ENCODE data around the gene FREM3.

FREM3 gene

GRCh38 chr4:143700416-143701352, at the start of gene FREM3:
FREM3 (minus strand) TSS chr4:143700675; CDS start chr4:143700675, 0 bp downstream.
- TF ChIP-seq GATA2 (IDR thresholded peaks at IDR 0.05; ENCODE audit: low read depth, low read length) (no peak), GATA3 (IDR thresholded peaks at IDR 0.05; ENCODE audit: low read depth, low read length) (no peak)

- TF ChIP-seq GATA2 (IDR thresholded peaks at IDR 0.05; ENCODE audit: low read depth, low read length) (no peak), GATA3 (IDR thresholded peaks at IDR 0.05; ENCODE audit: low read depth, low read length) (no peak)
Measured at GRCh38 chr4:143745874-143746273, 45.4 kb upstream of the FREM3 start.

- TF ChIP-seq GATA2 (IDR thresholded peaks at IDR 0.05; ENCODE audit: low read depth, low read length): no peak
- no peak for TF ChIP-seq GATA3 (IDR thresholded peaks at IDR 0.05; ENCODE audit: low read depth, low read length)
Measured at GRCh38 chr4:143743591-143743990, 43.1 kb upstream of the FREM3 start.

GRCh38 chr4:143742834-143743233, 42.4 kb upstream of the FREM3 start:
- TF ChIP-seq GATA3 (IDR thresholded peaks at IDR 0.05; ENCODE audit: low read depth, low read length) (no peak), GATA2 (IDR thresholded peaks at IDR 0.05; ENCODE audit: low read depth, low read length) (no peak)

- TF ChIP-seq GATA2 (IDR thresholded peaks at IDR 0.05; ENCODE audit: low read depth, low read length): no peak
- TF ChIP-seq GATA3 (IDR thresholded peaks at IDR 0.05; ENCODE audit: low read depth, low read length): no peak
Measured at GRCh38 chr4:143736861-143737260, 36.4 kb upstream of the FREM3 start.

- no peak for TF ChIP-seq GATA2 (IDR thresholded peaks at IDR 0.05; ENCODE audit: low read depth, low read length)
- no peak for TF ChIP-seq GATA3 (IDR thresholded peaks at IDR 0.05; ENCODE audit: low read depth, low read length)
Measured at GRCh38 chr4:143728166-143728565, 27.7 kb upstream of the FREM3 start.

- no peak for TF ChIP-seq GATA2 (IDR thresholded peaks at IDR 0.05; ENCODE audit: low read depth, low read length)
Measured at GRCh38 chr4:143726714-143727113, 26.2 kb upstream of the FREM3 start.

GRCh38 chr4:143721317-143721716, 20.8 kb upstream of the FREM3 start:
- TF ChIP-seq GATA2 (IDR thresholded peaks at IDR 0.05; ENCODE audit: low read depth, low read length) (no peak), GATA3 (IDR thresholded peaks at IDR 0.05; ENCODE audit: low read depth, low read length) (no peak)

GRCh38 chr4:143713955-143714625, 13.6 kb upstream of the FREM3 start:
- TF ChIP-seq GATA2 (IDR thresholded peaks at IDR 0.05; ENCODE audit: low read depth, low read length) (no peak), GATA3 (IDR thresholded peaks at IDR 0.05; ENCODE audit: low read depth, low read length) (no peak)

- TF ChIP-seq GATA2 (IDR thresholded peaks at IDR 0.05; ENCODE audit: low read depth, low read length) (no peak), GATA3 (IDR thresholded peaks at IDR 0.05; ENCODE audit: low read depth, low read length) (no peak)
Measured at GRCh38 chr4:143713553-143713952, 13.1 kb upstream of the FREM3 start.

GRCh38 chr4:143712155-143712550, 11.7 kb upstream of the FREM3 start:
- TF ChIP-seq GATA2 (IDR thresholded peaks at IDR 0.05; ENCODE audit: low read depth, low read length) (no peak), GATA3 (IDR thresholded peaks at IDR 0.05; ENCODE audit: low read depth, low read length) (no peak)

GRCh38 chr4:143711543-143712154, 11.2 kb upstream of the FREM3 start:
- TF ChIP-seq GATA2 (IDR thresholded peaks at IDR 0.05; ENCODE audit: low read depth, low read length) (no peak), GATA3 (IDR thresholded peaks at IDR 0.05; ENCODE audit: low read depth, low read length) (no peak)

- no peak for TF ChIP-seq GATA2 (IDR thresholded peaks at IDR 0.05; ENCODE audit: low read depth, low read length)
- no peak for TF ChIP-seq GATA3 (IDR thresholded peaks at IDR 0.05; ENCODE audit: low read depth, low read length)
Measured at GRCh38 chr4:143701365-143701764, 890 bp upstream of the FREM3 start.

GRCh38 chr4:143700046-143700415, 444 bp downstream of the FREM3 start:
- TF ChIP-seq GATA3 (IDR thresholded peaks at IDR 0.05; ENCODE audit: low read depth, low read length): no peak
- TF ChIP-seq GATA2 (IDR thresholded peaks at IDR 0.05; ENCODE audit: low read depth, low read length): no peak

Data from SH-SY5Y (cell line).